HL-60/S4 treated with phorbol 12-myristate 13-acetate at 8.2 ng/mL for 4 days and 3 days (cell line): ENCODE data around the gene ZBTB49.

Experiments used
- in situ Hi-C: fragments of 300-500 bp; cut with MboI; formaldehyde crosslinking; loops from 2 replicates; pipeline ENCODE4 v1.15.0; 2022; ENCODE audit warnings: low sequenced_read_pairs

The ZBTB49 gene

GRCh38 chr4:4321951-4322688 is 32.1 kb downstream of the ZBTB49 start:
- in situ Hi-C loops = no loop called here

- in situ Hi-C loops = no loop called here
Measured at GRCh38 chr4:4323705-4324534, 33.9 kb downstream of the ZBTB49 start.

- in situ Hi-C loops = no loop called here
Measured at GRCh38 chr4:4325321-4325720, 35.3 kb downstream of the ZBTB49 start.

GRCh38 chr4:4326166-4326565 is 36.1 kb downstream of the ZBTB49 start:
- in situ Hi-C loops = no loop called here

GRCh38 chr4:4327652-4328121 is 37.6 kb downstream of the ZBTB49 start:
- in situ Hi-C loops = no loop called here

GRCh38 chr4:4328206-4328605 is 38.2 kb downstream of the ZBTB49 start:
- in situ Hi-C loops = no loop called here

- in situ Hi-C loops = no loop called here
Measured at GRCh38 chr4:4328840-4329239, 38.8 kb downstream of the ZBTB49 start.

GRCh38 chr4:4329496-4329895 is 39.4 kb downstream of the ZBTB49 start:
- in situ Hi-C loops = no loop called here

GRCh38 chr4:4330794-4331193 is 40.7 kb downstream of the ZBTB49 start:
- in situ Hi-C loops = loop anchor here (10.0 kb wide), 1 partner anchor 66 kb away; no protein-coding TSS in a partner anchor

GRCh38 chr4:4332529-4332928 is 42.5 kb downstream of the ZBTB49 start:
- in situ Hi-C loops = loop anchor here (10.0 kb wide), 1 partner anchor 68 kb away; no protein-coding TSS in a partner anchor

- in situ Hi-C loops = loop anchor here (10.0 kb wide), 1 partner anchor 68 kb away; no protein-coding TSS in a partner anchor
Measured at GRCh38 chr4:4333265-4333706, 43.2 kb downstream of the ZBTB49 start.

- in situ Hi-C loops = loop anchor here (10.0 kb wide), 1 partner anchor 70 kb away; no protein-coding TSS in a partner anchor
Measured at GRCh38 chr4:4334798-4335520, 44.9 kb downstream of the ZBTB49 start.

GRCh38 chr4:4338210-4339001 is 48.4 kb downstream of the ZBTB49 start:
- in situ Hi-C loops = loop anchor here (10.0 kb wide), 1 partner anchor 74 kb away; no protein-coding TSS in a partner anchor

GRCh38 chr4:4339504-4340085 is 49.5 kb downstream of the ZBTB49 start:
- in situ Hi-C loops = loop anchor here (10.0 kb wide), 1 partner anchor 75 kb away; no protein-coding TSS in a partner anchor

- in situ Hi-C loops = no loop called here
Measured at GRCh38 chr4:4341861-4342650, 52.0 kb downstream of the ZBTB49 start.

GRCh38 chr4:4343038-4343437 is 53.0 kb downstream of the ZBTB49 start:
- in situ Hi-C loops = no loop called here

- in situ Hi-C loops = no loop called here
Measured at GRCh38 chr4:4344915-4345527, 55.0 kb downstream of the ZBTB49 start.

GRCh38 chr4:4347585-4347984 is 57.5 kb downstream of the ZBTB49 start:
- in situ Hi-C loops = no loop called here
